Muscle layer of colon (tissue), 2 donors: ENCODE results near the gene PLD1.

Experiments
- H3K27ac ChIP-seq: one replicate; pipeline ENCODE4 v1.7.0; 2013; ENCODE audit warnings: low read depth, mild to moderate bottlenecking, low read length, moderate library complexity
- H3K27me3 ChIP-seq, 2 donors: one replicate each; pipeline ENCODE4 v1.7.0; 2013; ENCODE audit warnings: low read length in 2 of 2, mild to moderate bottlenecking in 2 of 2; ENCODE audit not compliant: insufficient read depth in 2 of 2, control insufficient read depth in 1 of 2
- H3K36me3 ChIP-seq: one replicate; pipeline ENCODE4 v1.7.0; 2013; ENCODE audit warnings: mild to moderate bottlenecking, low read length; ENCODE audit not compliant: insufficient read depth
- H3K4me1 ChIP-seq: one replicate; pipeline ENCODE4 v1.7.0; 2013; ENCODE audit warnings: mild to moderate bottlenecking, low read length; ENCODE audit not compliant: insufficient read depth
- H3K4me3 ChIP-seq, 2 donors: one replicate each; pipeline ENCODE4 v1.7.0; 2013; ENCODE audit warnings: low read length in 2 of 2, low read depth in 1 of 2, mild to moderate bottlenecking in 1 of 2, moderate library complexity in 1 of 2
- H3K9ac ChIP-seq: one replicate; pipeline ENCODE4 v1.7.0; 2013; ENCODE audit warnings: low read length
- H3K9me3 ChIP-seq: one replicate; pipeline ENCODE4 v1.7.0; 2013; ENCODE audit warnings: mild to moderate bottlenecking, low read length
- donor health status: abdominal sarcoma.
- donor health status: Adenocarcinoma of cecum.

PLD1 gene

GRCh38 chr3:171557173-171557572 lies 253.1 kb downstream of the PLD1 start:
- no peaks in the 10 kb centered on the region for H3K4me1 ChIP-seq
- no peaks in the 10 kb centered on the region for H3K27me3 ChIP-seq
- no peak overlapping the region for H3K4me3 ChIP-seq
- H3K9me3 ChIP-seq: no peaks in the 10 kb centered on the region
- no peak overlapping the region for H3K9ac ChIP-seq
- H3K36me3 ChIP-seq: no peaks in the 10 kb centered on the region
- H3K27ac ChIP-seq: no peak overlapping the region

- no peak overlapping the region for H3K27ac ChIP-seq
- no peaks in the 10 kb centered on the region for H3K36me3 ChIP-seq
- H3K9ac ChIP-seq: no peak overlapping the region
- H3K27me3 ChIP-seq: no peaks in the 10 kb centered on the region
- H3K4me3 ChIP-seq: no peak overlapping the region
- H3K4me1 ChIP-seq: no peaks in the 10 kb centered on the region
- no peaks in the 10 kb centered on the region for H3K9me3 ChIP-seq
Measured at GRCh38 chr3:171556574-171557145, 253.6 kb downstream of the PLD1 start.

- Histone ChIP-seq H3K4me3 (no peak overlapping the region), H3K27ac (no peak overlapping the region), H3K4me1 (no peaks in the 10 kb centered on the region), H3K27me3 (no peaks in the 10 kb centered on the region), H3K9me3 (no peaks in the 10 kb centered on the region), H3K36me3 (no peaks in the 10 kb centered on the region), H3K9ac (no peak overlapping the region)
Measured at GRCh38 chr3:171556148-171556547, 254.1 kb downstream of the PLD1 start.

- Histone ChIP-seq H3K36me3 (no peaks in the 10 kb centered on the region), H3K27me3 (no peaks in the 10 kb centered on the region), H3K9ac (no peak overlapping the region), H3K9me3 (no peaks in the 10 kb centered on the region), H3K4me1 (no peaks in the 10 kb centered on the region), H3K27ac (no peak overlapping the region), H3K4me3 (no peak overlapping the region)
Measured at GRCh38 chr3:171553086-171553485, 257.2 kb downstream of the PLD1 start.

GRCh38 chr3:171552531-171552930 lies 257.8 kb downstream of the PLD1 start:
- H3K9me3 ChIP-seq: no peaks in the 10 kb centered on the region
- no peaks in the 10 kb centered on the region for H3K27me3 ChIP-seq
- no peaks in the 10 kb centered on the region for H3K4me1 ChIP-seq
- H3K9ac ChIP-seq: no peak overlapping the region
- H3K27ac ChIP-seq: no peak overlapping the region
- H3K4me3 ChIP-seq: no peak overlapping the region
- no peaks in the 10 kb centered on the region for H3K36me3 ChIP-seq

- no peaks in the 10 kb centered on the region for H3K36me3 ChIP-seq
- H3K27me3 ChIP-seq: no peaks in the 10 kb centered on the region
- no peak overlapping the region for H3K9ac ChIP-seq
- H3K4me1 ChIP-seq: no peaks in the 10 kb centered on the region
- no peak overlapping the region for H3K4me3 ChIP-seq
- H3K9me3 ChIP-seq: no peaks in the 10 kb centered on the region
- no peak overlapping the region for H3K27ac ChIP-seq
Measured at GRCh38 chr3:171551296-171551695, 259.0 kb downstream of the PLD1 start.
